Naive thymus-derived CD8-positive, alpha-beta T cell (primary cell): Measurements from ENCODE around the gene ATP6V1C2. TPM values are rescaled to one million over a fixed set of nuclear protein-coding genes. Genes with fewer than 3 reads are reported as not detected.
"Not testable (repeated sequence)": the region's sequence is repeated elsewhere in the genome, so short reads cannot be mapped to it uniquely, and the experiment has no call there.

ENCODE experiments used
- ATAC-seq, 2 donors: fragments of 150-1000 bp; cut with Tn5 transposase in 1 of 2; sonication (Bioruptor Pico), chemical (Tn5 transposase) in 1 of 2; 1 replicate in 1 of 2; 2 replicates in 1 of 2; pipeline ENCODE4 v1.10.0; 2021; ENCODE audit warnings: mild to moderate bottlenecking in 2 of 2, moderate library complexity in 2 of 2
- POLR2A ChIA-PET: fragments of 350-600 bp; sonication (Branson Sonifier 250); formaldehyde crosslinking; loops from one replicate; lab custom pipeline; 2021; ENCODE audit warnings: antibody characterized with exemption; lab: Charles Lee
- DNase-seq, 10 donors: peaks; one replicate each; pipeline versions ENCODE4 v3.0.0 to v3.0.0-alpha.2; 2020 to 2022
- H3K27ac Mint-ChIP-seq, 10 donors: one replicate each; pipeline ENCODE4 v1.8.0; 2020 to 2022; ENCODE audit warnings: mild to moderate bottlenecking in 10 of 10, mixed read lengths in 10 of 10, moderate library complexity in 4 of 10, inconsistent platforms in 1 of 10
- H3K27me3 Mint-ChIP-seq, 5 donors: one replicate each; pipeline ENCODE4 v1.8.0; 2021 to 2022; ENCODE audit warnings: mixed read lengths in 5 of 5
- H3K36me3 Mint-ChIP-seq, 3 donors: one replicate each; pipeline ENCODE4 v1.8.0; 2020 to 2022; ENCODE audit warnings: mixed read lengths in 3 of 3, mild to moderate bottlenecking in 2 of 3, inconsistent platforms in 1 of 3
- H3K4me1 Mint-ChIP-seq, 4 donors: one replicate each; pipeline ENCODE4 v1.8.0; 2021 to 2022; ENCODE audit warnings: mixed read lengths in 4 of 4
- H3K4me3 Mint-ChIP-seq, 10 donors: one replicate each; pipeline ENCODE4 v1.8.0; 2020 to 2022; ENCODE audit warnings: mild to moderate bottlenecking in 10 of 10, mixed read lengths in 10 of 10, moderate library complexity in 6 of 10, inconsistent platforms in 1 of 10
- H3K9me3 Mint-ChIP-seq, 9 donors: one replicate each; pipeline ENCODE4 v1.8.0; 2020 to 2022; ENCODE audit warnings: mixed read lengths in 9 of 9, mild to moderate bottlenecking in 3 of 9, inconsistent platforms in 1 of 9, moderate library complexity in 1 of 9
- polyA plus RNA-seq, 3 donors: library from polyadenylated mRNA; unstranded; fragments of 300-500 nt; fragmentation: Illumina TruSeq; gene quantifications; one replicate each; pipeline ENCODE4 v1.2.3, GENCODE V29; 2021
- total RNA-seq, 8 experiments: library from RNA in 2 of 8; stranded (reverse) in 2 of 8; gene quantifications; one replicate each; pipeline ENCODE4 v1.2.3 and lab custom pipeline; 2021 to 2026

Gene ATP6V1C2
- total and polyA plus RNA-seq, 5 experiments from 2014 or later: 0.11 to 0.47 (median 0.19) TPM; not detected in 2

GRCh38 chr2:10814142-10814541 is 92.7 kb downstream of the ATP6V1C2 start:
- Mint-ChIP-seq H3K36me3 (no peaks in the 10 kb centered on the region), H3K9me3 (no peaks in the 10 kb centered on the region), H3K27me3 (peaks cover 0 to 4% (median 2%) of the 10 kb centered on the region in 5 donors), H3K27ac (peak overlapping the region in 2 of 10 donors; percentile 60 to 75), H3K4me3 (peak overlapping the region in 9 of 10 donors; percentile 1 to 73 (median 43)), H3K4me1 (peaks cover 11 to 26% (median 22%) of the 10 kb centered on the region in 4 donors)
- POLR2A ChIA-PET: no interaction called here
- no peak for DNase-seq
- no peak for ATAC-seq

GRCh38 chr2:10814571-10815331 is 93.3 kb downstream of the ATP6V1C2 start:
- Mint-ChIP-seq H3K27ac (peak overlapping the region in 1 of 10 donors; percentile 60), H3K4me3 (peak overlapping the region in 8 of 10 donors; percentile 22 to 86 (median 54)), H3K27me3 (peaks cover 0 to 4% (median 4%) of the 10 kb centered on the region in 5 donors), H3K4me1 (peaks cover 10 to 22% (median 20%) of the 10 kb centered on the region in 4 donors), H3K9me3 (no peaks in the 10 kb centered on the region), H3K36me3 (no peaks in the 10 kb centered on the region)
- ATAC-seq: no peak
- DNase-seq: no peak
- POLR2A ChIA-PET: no interaction called here

- Mint-ChIP-seq H3K27ac (no peak overlapping the region), H3K4me3 (no peak overlapping the region), H3K36me3 (no peaks in the 10 kb centered on the region), H3K27me3 (peaks cover 3 to 19% (median 8%) of the 10 kb centered on the region in 5 donors), H3K4me1 (peaks cover 0 to 2% (median 0%) of the 10 kb centered on the region in 4 donors), H3K9me3 (no peaks in the 10 kb centered on the region)
- POLR2A ChIA-PET: no interaction called here
- no peak for DNase-seq
- ATAC-seq: no peak
Measured at GRCh38 chr2:10817413-10817812, 96.0 kb downstream of the ATP6V1C2 start.

- peaks cover 5 to 19% (median 9%) of the 10 kb centered on the region in 5 donors for H3K27me3 Mint-ChIP-seq
- H3K4me1 Mint-ChIP-seq, H3K4me3 Mint-ChIP-seq, H3K36me3 Mint-ChIP-seq, H3K9me3 Mint-ChIP-seq, DNase-seq, ATAC-seq, H3K27ac Mint-ChIP-seq, POLR2A ChIA-PET: not testable (repeated sequence)
Measured at GRCh38 chr2:10818305-10818704, 96.9 kb downstream of the ATP6V1C2 start.

- no peaks in the 10 kb centered on the region for H3K36me3 Mint-ChIP-seq
- DNase-seq (no peak), ATAC-seq (no peak)
- peaks cover 5 to 19% (median 9%) of the 10 kb centered on the region in 5 donors for H3K27me3 Mint-ChIP-seq
- H3K4me1 Mint-ChIP-seq: peaks cover 0 to 2% (median 0%) of the 10 kb centered on the region in 4 donors
- peaks cover 0 to 1% (median 0%) of the 10 kb centered on the region in 9 donors for H3K9me3 Mint-ChIP-seq
- POLR2A ChIA-PET: no interaction called here
- H3K4me3 Mint-ChIP-seq: no peak overlapping the region
- no peak overlapping the region for H3K27ac Mint-ChIP-seq
Measured at GRCh38 chr2:10818984-10819383, 97.6 kb downstream of the ATP6V1C2 start.

GRCh38 chr2:10819714-10820314 is 98.4 kb downstream of the ATP6V1C2 start:
- peaks cover 0 to 2% (median 0%) of the 10 kb centered on the region in 9 donors for H3K9me3 Mint-ChIP-seq
- no peak overlapping the region for H3K4me3 Mint-ChIP-seq
- POLR2A ChIA-PET: no interaction called here
- DNase-seq (no peak), ATAC-seq (no peak)
- peaks cover 0 to 2% (median 0%) of the 10 kb centered on the region in 4 donors for H3K4me1 Mint-ChIP-seq
- no peak overlapping the region for H3K27ac Mint-ChIP-seq
- H3K27me3 Mint-ChIP-seq: peaks cover 8 to 21% (median 12%) of the 10 kb centered on the region in 5 donors
- H3K36me3 Mint-ChIP-seq: no peaks in the 10 kb centered on the region

GRCh38 chr2:10820562-10820961 is 99.1 kb downstream of the ATP6V1C2 start:
- peak overlapping the region in 1 of 10 donors; percentile 15 for H3K27ac Mint-ChIP-seq
- POLR2A ChIA-PET: no interaction called here

GRCh38 chr2:10820978-10821695 is 99.7 kb downstream of the ATP6V1C2 start:
- no peak for DNase-seq
- Mint-ChIP-seq H3K9me3 (peaks cover 0 to 2% (median 0%) of the 10 kb centered on the region in 9 donors), H3K27ac (no peak overlapping the region), H3K4me3 (no peak overlapping the region), H3K4me1 (peaks cover 0 to 2% (median 0%) of the 10 kb centered on the region in 4 donors), H3K36me3 (no peaks in the 10 kb centered on the region), H3K27me3 (peaks cover 15 to 34% (median 21%) of the 10 kb centered on the region in 5 donors)
- ATAC-seq: no peak
- POLR2A ChIA-PET: no interaction called here

More at GRCh38 chr2:10820562-10820961, 99.1 kb downstream of the ATP6V1C2 start:
- no peak overlapping the region for H3K4me3 Mint-ChIP-seq
- peaks cover 13 to 28% (median 17%) of the 10 kb centered on the region in 5 donors for H3K27me3 Mint-ChIP-seq
- no peaks in the 10 kb centered on the region for H3K36me3 Mint-ChIP-seq
- DNase-seq (no peak), ATAC-seq (no peak)
- H3K4me1 Mint-ChIP-seq: peaks cover 0 to 2% (median 0%) of the 10 kb centered on the region in 4 donors
- peaks cover 0 to 2% (median 0%) of the 10 kb centered on the region in 9 donors for H3K9me3 Mint-ChIP-seq

- no peak overlapping the region for H3K4me3 Mint-ChIP-seq
- H3K27ac Mint-ChIP-seq: no peak overlapping the region
- POLR2A ChIA-PET: no interaction called here
- DNase-seq (no peak), ATAC-seq (no peak)
- peaks cover 14 to 41% (median 26%) of the 10 kb centered on the region in 5 donors for H3K27me3 Mint-ChIP-seq
- no peaks in the 10 kb centered on the region for H3K36me3 Mint-ChIP-seq
- peaks cover 0 to 2% (median 0%) of the 10 kb centered on the region in 9 donors for H3K9me3 Mint-ChIP-seq
- H3K4me1 Mint-ChIP-seq: no peaks in the 10 kb centered on the region
Measured at GRCh38 chr2:10824191-10824590, 102.8 kb downstream of the ATP6V1C2 start.

- peaks cover 0 to 2% (median 0%) of the 10 kb centered on the region in 9 donors for H3K9me3 Mint-ChIP-seq
- H3K27me3 Mint-ChIP-seq: peaks cover 12 to 29% (median 25%) of the 10 kb centered on the region in 5 donors
Measured at GRCh38 chr2:10826026-10826425, 104.6 kb downstream of the ATP6V1C2 start.

GRCh38 chr2:10826625-10827024 is 105.2 kb downstream of the ATP6V1C2 start:
- H3K27me3 Mint-ChIP-seq: peaks cover 12 to 35% (median 27%) of the 10 kb centered on the region in 5 donors
- H3K4me3 Mint-ChIP-seq: no peak overlapping the region

More at GRCh38 chr2:10826026-10826425, 104.6 kb downstream of the ATP6V1C2 start:
- ATAC-seq (no peak), DNase-seq (no peak)
- Mint-ChIP-seq H3K27ac (no peak overlapping the region), H3K4me3 (no peak overlapping the region), H3K36me3 (no peaks in the 10 kb centered on the region), H3K4me1 (no peaks in the 10 kb centered on the region)
- POLR2A ChIA-PET: no interaction called here

GRCh38 chr2:10828346-10828745 is 106.9 kb downstream of the ATP6V1C2 start:
- POLR2A ChIA-PET: no interaction called here
- Mint-ChIP-seq H3K27me3 (peaks cover 16 to 48% (median 32%) of the 10 kb centered on the region in 5 donors), H3K9me3 (peaks cover 0 to 2% (median 0%) of the 10 kb centered on the region in 9 donors), H3K4me1 (peaks cover 4 to 8% (median 6%) of the 10 kb centered on the region in 4 donors), H3K27ac (no peak overlapping the region), H3K4me3 (no peak overlapping the region), H3K36me3 (no peaks in the 10 kb centered on the region)
- ATAC-seq: no peak
- DNase-seq: no peak

More at GRCh38 chr2:10826625-10827024, 105.2 kb downstream of the ATP6V1C2 start:
- H3K36me3 Mint-ChIP-seq: no peaks in the 10 kb centered on the region
- ATAC-seq (no peak), DNase-seq (no peak)
- H3K9me3 Mint-ChIP-seq: peaks cover 0 to 2% (median 0%) of the 10 kb centered on the region in 9 donors
- H3K4me1 Mint-ChIP-seq: no peaks in the 10 kb centered on the region
- no peak overlapping the region for H3K27ac Mint-ChIP-seq
- POLR2A ChIA-PET: no interaction called here
